Naive thymus-derived CD8-positive, alpha-beta T cell (primary cell): ENCODE measurements around the gene NLRP13. TPM values are rescaled to one million over a fixed set of nuclear protein-coding genes. Genes with fewer than 3 reads are reported as not detected.

Source experiments
- ATAC-seq, 2 donors: fragments of 150-1000 bp; cut with Tn5 transposase in 1 of 2; sonication (Bioruptor Pico), chemical (Tn5 transposase) in 1 of 2; 1 replicate in 1 of 2; 2 replicates in 1 of 2; pipeline ENCODE4 v1.10.0; 2021; ENCODE audit warnings: mild to moderate bottlenecking in 2 of 2, moderate library complexity in 2 of 2
- POLR2A ChIA-PET: fragments of 350-600 bp; sonication (Branson Sonifier 250); formaldehyde crosslinking; loops from one replicate; lab custom pipeline; 2021; ENCODE audit warnings: antibody characterized with exemption; lab: Charles Lee
- DNase-seq, 10 donors: peaks; one replicate each; pipeline versions ENCODE4 v3.0.0 to v3.0.0-alpha.2; 2020 to 2022
- H3K27ac Mint-ChIP-seq, 10 donors: one replicate each; pipeline ENCODE4 v1.8.0; 2020 to 2022; ENCODE audit warnings: mild to moderate bottlenecking in 10 of 10, mixed read lengths in 10 of 10, moderate library complexity in 4 of 10, inconsistent platforms in 1 of 10
- H3K27me3 Mint-ChIP-seq, 5 donors: one replicate each; pipeline ENCODE4 v1.8.0; 2021 to 2022; ENCODE audit warnings: mixed read lengths in 5 of 5
- H3K36me3 Mint-ChIP-seq, 3 donors: one replicate each; pipeline ENCODE4 v1.8.0; 2020 to 2022; ENCODE audit warnings: mixed read lengths in 3 of 3, mild to moderate bottlenecking in 2 of 3, inconsistent platforms in 1 of 3
- H3K4me1 Mint-ChIP-seq, 4 donors: one replicate each; pipeline ENCODE4 v1.8.0; 2021 to 2022; ENCODE audit warnings: mixed read lengths in 4 of 4
- H3K4me3 Mint-ChIP-seq, 10 donors: one replicate each; pipeline ENCODE4 v1.8.0; 2020 to 2022; ENCODE audit warnings: mild to moderate bottlenecking in 10 of 10, mixed read lengths in 10 of 10, moderate library complexity in 6 of 10, inconsistent platforms in 1 of 10
- H3K9me3 Mint-ChIP-seq, 9 donors: one replicate each; pipeline ENCODE4 v1.8.0; 2020 to 2022; ENCODE audit warnings: mixed read lengths in 9 of 9, mild to moderate bottlenecking in 3 of 9, inconsistent platforms in 1 of 9, moderate library complexity in 1 of 9
- polyA plus RNA-seq, 3 donors: library from polyadenylated mRNA; unstranded; fragments of 300-500 nt; fragmentation: Illumina TruSeq; gene quantifications; one replicate each; pipeline ENCODE4 v1.2.3, GENCODE V29; 2021
- total RNA-seq, 8 experiments: library from RNA in 2 of 8; stranded (reverse) in 2 of 8; gene quantifications; one replicate each; pipeline ENCODE4 v1.2.3 and lab custom pipeline; 2021 to 2026

The NLRP13 gene
- total and polyA plus RNA-seq, 5 experiments from 2014 or later: not detected

GRCh38 chr19:55882626-55883025 is 49.5 kb downstream of the NLRP13 start:
- ATAC-seq (no peak), DNase-seq (no peak)
- no peak overlapping the region for H3K4me3 Mint-ChIP-seq
- peaks cover 1 to 50% (median 25%) of the 10 kb centered on the region in 9 donors for H3K9me3 Mint-ChIP-seq
- POLR2A ChIA-PET: no interaction called here
- peaks cover 0 to 22% (median 10%) of the 10 kb centered on the region in 5 donors for H3K27me3 Mint-ChIP-seq
- H3K4me1 Mint-ChIP-seq: peaks cover 0 to 1% (median 0%) of the 10 kb centered on the region in 4 donors
- H3K27ac Mint-ChIP-seq: no peak overlapping the region
- H3K36me3 Mint-ChIP-seq: peaks cover 0 to 29% (median 0%) of the 10 kb centered on the region in 3 donors

GRCh38 chr19:55877211-55877610 is 54.9 kb downstream of the NLRP13 start:
- DNase-seq: no peak
- ATAC-seq: no peak
- no peak overlapping the region for H3K4me3 Mint-ChIP-seq
- H3K36me3 Mint-ChIP-seq: peaks cover 0 to 23% (median 0%) of the 10 kb centered on the region in 3 donors
- POLR2A ChIA-PET: interaction anchor here (0.5 kb wide), 1 partner anchor 449 kb away, joined by 3 read pairs; no protein-coding TSS in a partner anchor
- no peaks in the 10 kb centered on the region for H3K4me1 Mint-ChIP-seq
- no peak overlapping the region for H3K27ac Mint-ChIP-seq
- peaks cover 0 to 55% (median 26%) of the 10 kb centered on the region in 9 donors for H3K9me3 Mint-ChIP-seq
- H3K27me3 Mint-ChIP-seq: peaks cover 0 to 11% (median 2%) of the 10 kb centered on the region in 5 donors

- Mint-ChIP-seq H3K27me3 (peaks cover 0 to 22% (median 14%) of the 10 kb centered on the region in 5 donors), H3K9me3 (peaks cover 0 to 50% (median 22%) of the 10 kb centered on the region in 9 donors), H3K4me1 (no peaks in the 10 kb centered on the region), H3K36me3 (peaks cover 0 to 27% (median 4%) of the 10 kb centered on the region in 3 donors), H3K27ac (no peak overlapping the region), H3K4me3 (no peak overlapping the region)
- ATAC-seq: no peak
- POLR2A ChIA-PET: no interaction called here
- DNase-seq: no peak
Measured at GRCh38 chr19:55870736-55871135, 61.4 kb downstream of the NLRP13 start.

GRCh38 chr19:55867101-55867500 is 65.0 kb downstream of the NLRP13 start:
- Mint-ChIP-seq H3K27ac (no peak overlapping the region), H3K36me3 (peaks cover 0 to 27% (median 4%) of the 10 kb centered on the region in 3 donors), H3K4me1 (no peaks in the 10 kb centered on the region), H3K4me3 (no peak overlapping the region), H3K27me3 (peaks cover 0 to 22% (median 14%) of the 10 kb centered on the region in 5 donors), H3K9me3 (peaks cover 0 to 54% (median 18%) of the 10 kb centered on the region in 9 donors)
- no peak for DNase-seq
- no peak for ATAC-seq
- POLR2A ChIA-PET: no interaction called here

DNA sequence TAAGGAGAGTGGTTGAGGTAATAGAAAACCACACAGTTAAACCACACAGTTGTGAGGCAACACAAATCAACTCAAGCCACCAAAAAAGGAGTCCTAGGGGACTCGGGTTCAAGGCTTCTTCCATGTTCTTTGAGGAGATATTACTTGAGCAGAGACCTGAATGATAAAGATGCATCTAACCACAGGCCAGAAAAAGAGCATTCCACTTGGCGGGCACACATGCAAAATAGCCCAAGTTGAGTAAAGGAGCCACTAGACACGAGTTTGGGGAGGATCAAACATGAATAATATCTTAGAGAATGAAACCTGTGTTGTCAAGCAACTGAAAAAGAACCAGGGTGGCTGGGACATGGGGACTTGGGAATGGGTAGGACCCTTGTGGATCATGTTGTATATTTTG is 65.6 kb downstream of the NLRP13 start:
- no peak overlapping the region for H3K27ac Mint-ChIP-seq
- POLR2A ChIA-PET: no interaction called here
- H3K27me3 Mint-ChIP-seq: peaks cover 0 to 22% (median 14%) of the 10 kb centered on the region in 5 donors
- ATAC-seq: no peak
- H3K36me3 Mint-ChIP-seq: peaks cover 0 to 27% (median 4%) of the 10 kb centered on the region in 3 donors
- no peak overlapping the region for H3K4me3 Mint-ChIP-seq
- peaks cover 0 to 53% (median 18%) of the 10 kb centered on the region in 9 donors for H3K9me3 Mint-ChIP-seq
- H3K4me1 Mint-ChIP-seq: no peaks in the 10 kb centered on the region
- no peak for DNase-seq

DNA sequence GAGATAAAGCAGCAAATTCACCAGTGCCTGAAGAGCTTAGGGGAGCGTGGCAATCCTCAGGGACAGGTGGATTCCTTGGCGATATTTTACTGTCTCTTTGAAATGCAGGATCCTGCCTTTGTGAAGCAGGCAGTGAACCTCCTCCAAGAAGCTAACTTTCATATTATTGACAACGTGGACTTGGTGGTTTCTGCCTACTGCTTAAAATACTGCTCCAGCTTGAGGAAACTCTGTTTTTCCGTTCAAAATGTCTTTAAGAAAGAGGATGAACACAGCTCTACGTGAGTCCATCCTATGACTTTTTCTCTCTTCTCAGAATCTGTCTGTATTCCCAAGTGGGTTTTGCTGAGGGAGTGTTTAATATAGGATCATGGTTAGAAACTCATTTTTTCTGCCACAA is 73.2 kb downstream of the NLRP13 start:
- DNase-seq (no peak), ATAC-seq (no peak)
- no peak overlapping the region for H3K4me3 Mint-ChIP-seq
- no peaks in the 10 kb centered on the region for H3K4me1 Mint-ChIP-seq
- H3K27ac Mint-ChIP-seq: no peak overlapping the region
- POLR2A ChIA-PET: no interaction called here
- H3K36me3 Mint-ChIP-seq: no peaks in the 10 kb centered on the region
- H3K27me3 Mint-ChIP-seq: peaks cover 0 to 5% (median 0%) of the 10 kb centered on the region in 5 donors
- peaks cover 0 to 20% (median 4%) of the 10 kb centered on the region in 9 donors for H3K9me3 Mint-ChIP-seq

DNA sequence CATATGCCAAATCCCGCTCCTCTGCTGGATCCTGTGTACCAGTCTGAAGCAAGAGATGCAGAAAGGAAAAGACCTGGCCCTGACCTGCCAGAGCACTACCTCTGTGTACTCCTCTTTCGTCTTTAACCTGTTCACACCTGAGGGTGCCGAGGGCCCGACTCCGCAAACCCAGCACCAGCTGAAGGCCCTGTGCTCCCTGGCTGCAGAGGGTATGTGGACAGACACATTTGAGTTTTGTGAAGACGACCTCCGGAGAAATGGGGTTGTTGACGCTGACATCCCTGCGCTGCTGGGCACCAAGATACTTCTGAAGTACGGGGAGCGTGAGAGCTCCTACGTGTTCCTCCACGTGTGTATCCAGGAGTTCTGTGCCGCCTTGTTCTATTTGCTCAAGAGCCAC is 73.7 kb downstream of the NLRP13 start:
- Mint-ChIP-seq H3K27me3 (peaks cover 0 to 5% (median 0%) of the 10 kb centered on the region in 5 donors), H3K4me3 (no peak overlapping the region), H3K4me1 (no peaks in the 10 kb centered on the region), H3K27ac (peak overlapping the region in 1 of 10 donors; percentile 77), H3K36me3 (no peaks in the 10 kb centered on the region), H3K9me3 (peaks cover 0 to 26% (median 7%) of the 10 kb centered on the region in 9 donors)
- ATAC-seq (no peak), DNase-seq (no peak)
- POLR2A ChIA-PET: no interaction called here

DNA sequence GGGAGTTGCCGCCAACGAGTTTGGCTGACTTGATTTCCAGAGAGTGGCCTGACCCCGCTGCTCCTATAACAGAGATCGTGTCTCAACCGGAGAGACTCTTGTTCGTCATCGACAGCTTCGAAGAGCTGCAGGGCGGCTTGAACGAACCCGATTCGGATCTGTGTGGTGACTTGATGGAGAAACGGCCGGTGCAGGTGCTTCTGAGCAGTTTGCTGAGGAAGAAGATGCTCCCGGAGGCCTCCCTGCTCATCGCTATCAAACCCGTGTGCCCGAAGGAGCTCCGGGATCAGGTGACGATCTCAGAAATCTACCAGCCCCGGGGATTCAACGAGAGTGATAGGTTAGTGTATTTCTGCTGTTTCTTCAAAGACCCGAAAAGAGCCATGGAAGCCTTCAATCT is 74.2 kb downstream of the NLRP13 start:
- no peaks in the 10 kb centered on the region for H3K36me3 Mint-ChIP-seq
- no peak for ATAC-seq
- H3K9me3 Mint-ChIP-seq: peaks cover 0 to 30% (median 3%) of the 10 kb centered on the region in 9 donors

GRCh38 chr19:55857149-55857548 is 75.0 kb downstream of the NLRP13 start:
- Mint-ChIP-seq H3K4me1 (no peaks in the 10 kb centered on the region), H3K36me3 (no peaks in the 10 kb centered on the region), H3K9me3 (peaks cover 0 to 31% (median 4%) of the 10 kb centered on the region in 9 donors), H3K4me3 (no peak overlapping the region), H3K27me3 (peaks cover 0 to 5% (median 0%) of the 10 kb centered on the region in 5 donors), H3K27ac (no peak overlapping the region)
- DNase-seq (no peak), ATAC-seq (no peak)
- POLR2A ChIA-PET: no interaction called here

More for the DNA sequence above, 74.2 kb downstream of the NLRP13 start:
- no peak overlapping the region for H3K27ac Mint-ChIP-seq
- DNase-seq: no peak
- POLR2A ChIA-PET: no interaction called here
- no peak overlapping the region for H3K4me3 Mint-ChIP-seq
- peaks cover 0 to 5% (median 0%) of the 10 kb centered on the region in 5 donors for H3K27me3 Mint-ChIP-seq
- no peaks in the 10 kb centered on the region for H3K4me1 Mint-ChIP-seq

GRCh38 chr19:55855160-55855559 is 77.0 kb downstream of the NLRP13 start:
- DNase-seq (no peak), ATAC-seq (no peak)
- POLR2A ChIA-PET: no interaction called here
- no peaks in the 10 kb centered on the region for H3K4me1 Mint-ChIP-seq
- no peak overlapping the region for H3K4me3 Mint-ChIP-seq
- peaks cover 0 to 5% (median 0%) of the 10 kb centered on the region in 5 donors for H3K27me3 Mint-ChIP-seq
- no peak overlapping the region for H3K27ac Mint-ChIP-seq
- no peaks in the 10 kb centered on the region for H3K36me3 Mint-ChIP-seq
- H3K9me3 Mint-ChIP-seq: peaks cover 0 to 31% (median 5%) of the 10 kb centered on the region in 9 donors

Other genes starting within 250 kb of the NLRP13 start
- not detected for gene NLRP9, start 193.9 kb downstream of the NLRP13 start, total RNA-seq
- not detected for gene NLRP9, start 193.9 kb downstream of the NLRP13 start, polyA plus RNA-seq
- gene RFPL4A, start 173.2 kb downstream of the NLRP13 start, total RNA-seq: not detected
- not detected for gene RFPL4A, start 173.2 kb downstream of the NLRP13 start, polyA plus RNA-seq
- not detected for gene RFPL4AL1, start 163.2 kb downstream of the NLRP13 start, total RNA-seq
- gene RFPL4AL1, start 163.2 kb downstream of the NLRP13 start, polyA plus RNA-seq: not detected
- gene NLRP11, start 100.3 kb downstream of the NLRP13 start, total RNA-seq: not detected
- not detected for gene NLRP11, start 100.3 kb downstream of the NLRP13 start, polyA plus RNA-seq
- not detected for gene NLRP4, start 95.8 kb downstream of the NLRP13 start, total RNA-seq
- gene NLRP4, start 95.8 kb downstream of the NLRP13 start, polyA plus RNA-seq: not detected
- not detected for gene NLRP8, start 15.5 kb upstream of the NLRP13 start, total RNA-seq
- not detected for gene NLRP8, start 15.5 kb upstream of the NLRP13 start, polyA plus RNA-seq
- gene NLRP5, start 54.4 kb upstream of the NLRP13 start, total RNA-seq: not detected
- gene NLRP5, start 54.4 kb upstream of the NLRP13 start, polyA plus RNA-seq: not detected
- 10 to 100 TPM; 29.3 to 29.4 TPM for gene ZNF787, start 189.0 kb upstream of the NLRP13 start, total RNA-seq
- gene ZNF787, start 189.0 kb upstream of the NLRP13 start, polyA plus RNA-seq: 1 to 10 TPM in 2 of 3 donors, under 1 TPM in 1; 0.49 to 1.9 (median 1.2) TPM
- gene ZNF444, start 209.0 kb upstream of the NLRP13 start, total RNA-seq: 10 to 100 TPM; 42.2 to 49.4 TPM
- 10 to 100 TPM; 12.9 to 26.9 (median 19.2) TPM for gene ZNF444, start 209.0 kb upstream of the NLRP13 start, polyA plus RNA-seq
- not detected for gene GALP, start 243.7 kb upstream of the NLRP13 start, total RNA-seq
- gene GALP, start 243.7 kb upstream of the NLRP13 start, polyA plus RNA-seq: not detected